Keratinocyte (primary cell): ENCODE data around the gene OR8B12. TPM values are rescaled to one million over a fixed set of nuclear protein-coding genes. Genes with fewer than 3 reads are reported as not detected.
"Not testable (repeated sequence)": the region's sequence is repeated elsewhere in the genome, so short reads cannot be mapped to it uniquely, and the experiment has no call there.

Source experiments
- DNase-seq: peaks from one replicate; pipeline ENCODE4 v3.0.0-alpha.2; 2011; ENCODE audit warnings: low read depth, missing footprints, low spot score
- FAIRE-seq: peaks from 2 replicates; lab custom pipeline; 2011; peaks lifted over from hg19 to GRCh38; lab: Jason Lieb, UNC
- H2AFZ ChIP-seq: 2 replicates; pipeline ENCODE4 v1.6.0; 2012; ENCODE audit warnings: low read length, control low read depth, inconsistent platforms; ENCODE audit not compliant: control insufficient read depth
- H3K27ac ChIP-seq: 2 replicates; pipeline ENCODE4 v1.5.1; 2011; ENCODE audit warnings: low read length; ENCODE audit not compliant: control insufficient read depth, insufficient read depth
- H3K27me3 ChIP-seq: 3 replicates; pipeline ENCODE4 v1.6.0; 2011; ENCODE audit warnings: low read length; ENCODE audit not compliant: control insufficient read depth, insufficient read depth; ENCODE audit errors: extremely low read depth
- H3K36me3 ChIP-seq, 2 experiments: 2 replicates in 1 of 2; 3 replicates in 1 of 2; pipeline ENCODE4 v1.5.1; 2011; ENCODE audit warnings: low read length in 2 of 2, mild to moderate bottlenecking in 1 of 2; ENCODE audit not compliant: control insufficient read depth in 2 of 2, insufficient read depth in 2 of 2; ENCODE audit errors: extremely low read depth in 1 of 2
- H3K4me1 ChIP-seq: 3 replicates; pipeline ENCODE4 v1.5.1; 2011; ENCODE audit warnings: low read length; ENCODE audit not compliant: control insufficient read depth, insufficient read depth; ENCODE audit errors: extremely low read depth
- H3K4me2 ChIP-seq: 3 replicates; pipeline ENCODE4 v1.6.0; 2011; ENCODE audit warnings: low read depth, low read length; ENCODE audit not compliant: control insufficient read depth, insufficient read depth; ENCODE audit errors: extremely low read depth
- H3K4me3 ChIP-seq, 3 experiments: fragments of 200-600 bp in 1 of 3; sonication (generic) in 1 of 3; 2 replicates in 2 of 3; 3 replicates in 1 of 3; pipeline ENCODE4 v1.5.1; 2011 to 2016; ENCODE audit warnings: low read length in 3 of 3, mild to moderate bottlenecking in 3 of 3, control low read depth in 2 of 3, inconsistent platforms in 1 of 3, low read depth in 1 of 3, mixed read lengths in 1 of 3, mixed run types in 1 of 3, moderate library complexity in 1 of 3; ENCODE audit not compliant: control insufficient read depth in 2 of 3, insufficient read depth in 2 of 3; ENCODE audit errors: extremely low read depth in 1 of 3
- H3K79me2 ChIP-seq: 2 replicates; pipeline ENCODE4 v1.6.0; 2012; ENCODE audit warnings: low read length; ENCODE audit not compliant: control insufficient read depth, insufficient read depth
- H3K9ac ChIP-seq: 3 replicates; pipeline ENCODE4 v1.6.0; 2011; ENCODE audit warnings: low read length; ENCODE audit not compliant: control insufficient read depth, insufficient read depth; ENCODE audit errors: extremely low read depth
- H3K9me1 ChIP-seq: 3 replicates; pipeline ENCODE4 v1.6.0; 2011; ENCODE audit warnings: low read length; ENCODE audit not compliant: control insufficient read depth, insufficient read depth; ENCODE audit errors: extremely low read depth
- H3K9me3 ChIP-seq: 2 replicates; pipeline ENCODE4 v1.5.1; 2012; ENCODE audit warnings: low read depth, low read length; ENCODE audit not compliant: control insufficient read depth
- H4K20me1 ChIP-seq: 3 replicates; pipeline ENCODE4 v1.6.0; 2011; ENCODE audit warnings: low read length; ENCODE audit not compliant: control insufficient read depth, insufficient read depth; ENCODE audit errors: extremely low read depth
- CTCF ChIP-seq, 3 experiments: IDR thresholded peaks in 1 of 3; conservative IDR thresholded peaks in 1 of 3; optimal IDR thresholded peaks in 1 of 3; 2 replicates in 2 of 3; 3 replicates in 1 of 3; pipeline versions ENCODE3 to v1.5.1; 2011; ENCODE audit warnings: low read length in 3 of 3, mild to moderate bottlenecking in 3 of 3, moderate library complexity in 2 of 3, control low read depth in 1 of 3, inconsistent platforms in 1 of 3; ENCODE audit not compliant: insufficient read depth in 2 of 3; ENCODE audit errors: extremely low read depth in 1 of 3
- EZH2 ChIP-seq: IDR thresholded peaks from one replicate; pipeline ENCODE4 v1.6.1; 2012; ENCODE audit warnings: inconsistent platforms, mild to moderate bottlenecking, low read length, moderate library complexity
- dilution Hi-C: fragments of 300-500 bp; cut with MboI; formaldehyde crosslinking; loops from one replicate; pipeline ENCODE4 v1.7.0; 2020; ENCODE audit warnings: low sequenced_read_pairs; ENCODE audit not compliant: extremely low pct_ligation_motif_present
- polyA plus RNA-seq, 5 experiments: library from polyadenylated mRNA; depleted of rRNA in 3 of 5; stranded (reverse) in 3 of 5; stranded (forward) in 1 of 5; unstranded in 1 of 5; fragments of >200 nt; gene quantifications; 1 replicate in 1 of 5; 2 replicates in 3 of 5; 3 replicates in 1 of 5; pipeline versions ENCODE4 v1.2.1 to v1.2.3, GENCODE V29; 2011 to 2012; ENCODE audit warnings: missing spikeins in 2 of 5, low read depth in 1 of 5, low replicate concordance in 1 of 5

Gene OR8B12
- polyA plus RNA-seq, 1 donor (not counting 4 experiments of a cell fraction or from before 2014, with no cell fraction given): not detected

GRCh38 chr11:124517314-124517713 is 26.1 kb downstream of the OR8B12 start:
- Histone ChIP-seq H3K79me2 (no peaks in the 10 kb centered on the region), H3K27ac (no peak overlapping the region), H3K9me3 (no peaks in the 10 kb centered on the region), H3K27me3 (no peaks in the 10 kb centered on the region), H2AFZ (no peak overlapping the region), H4K20me1 (no peaks in the 10 kb centered on the region), H3K4me3 (no peak overlapping the region), H3K9ac (no peak overlapping the region), H3K4me1 (no peaks in the 10 kb centered on the region), H3K36me3 (no peaks in the 10 kb centered on the region), H3K9me1 (no peaks in the 10 kb centered on the region), H3K4me2 (no peak overlapping the region)
- dilution Hi-C loops: no loop called here
- DNase-seq (no peak), FAIRE-seq (no peak)
- TF ChIP-seq EZH2 (no peak), CTCF (optimal IDR thresholded peaks at IDR 0.05 in 1 of 3, IDR thresholded peaks at IDR 0.05 in 1 of 3, conservative IDR thresholded peaks at IDR 0.05 in 1 of 3; ENCODE audit: extremely low read depth in 1 of 3, insufficient read depth in 2 of 3, low read length in 3 of 3) (no peak)

GRCh38 chr11:124514675-124515074 is 28.8 kb downstream of the OR8B12 start:
- H3K36me3 ChIP-seq, dilution Hi-C loops, H4K20me1 ChIP-seq, FAIRE-seq, H3K9ac ChIP-seq, H3K27me3 ChIP-seq, H3K4me3 ChIP-seq, H3K9me1 ChIP-seq, H3K9me3 ChIP-seq, H3K27ac ChIP-seq, DNase-seq, H3K4me2 ChIP-seq, H3K4me1 ChIP-seq, H3K79me2 ChIP-seq, H2AFZ ChIP-seq: not testable (repeated sequence)

- no peak overlapping the region for H3K27ac ChIP-seq
- no peak overlapping the region for H3K4me2 ChIP-seq
- H2AFZ ChIP-seq: no peak overlapping the region
- no peaks in the 10 kb centered on the region for H4K20me1 ChIP-seq
- H3K27me3 ChIP-seq: no peaks in the 10 kb centered on the region
- H3K79me2 ChIP-seq: no peaks in the 10 kb centered on the region
- H3K4me1 ChIP-seq: no peaks in the 10 kb centered on the region
- no peaks in the 10 kb centered on the region for H3K9me1 ChIP-seq
- H3K9me3 ChIP-seq: no peaks in the 10 kb centered on the region
- dilution Hi-C loops: no loop called here
- H3K9ac ChIP-seq: no peak overlapping the region
- no peak overlapping the region for H3K4me3 ChIP-seq
- TF ChIP-seq EZH2 (no peak), CTCF (optimal IDR thresholded peaks at IDR 0.05 in 1 of 3, IDR thresholded peaks at IDR 0.05 in 1 of 3, conservative IDR thresholded peaks at IDR 0.05 in 1 of 3; ENCODE audit: extremely low read depth in 1 of 3, insufficient read depth in 2 of 3, low read length in 3 of 3) (no peak)
- FAIRE-seq (no peak), DNase-seq (no peak)
- no peaks in the 10 kb centered on the region for H3K36me3 ChIP-seq
Observed at GRCh38 chr11:124514131-124514530, 29.3 kb downstream of the OR8B12 start.
